ENCODE measurements around the gene SLC47A1. TPM values are rescaled to one million over a fixed set of nuclear protein-coding genes. Genes with fewer than 3 reads are reported as not detected.

SLC47A1 gene
- total and polyA plus RNA-seq, 2 of the 4 experiments (the other 2 are of a cell fraction), result not detected

DNA sequence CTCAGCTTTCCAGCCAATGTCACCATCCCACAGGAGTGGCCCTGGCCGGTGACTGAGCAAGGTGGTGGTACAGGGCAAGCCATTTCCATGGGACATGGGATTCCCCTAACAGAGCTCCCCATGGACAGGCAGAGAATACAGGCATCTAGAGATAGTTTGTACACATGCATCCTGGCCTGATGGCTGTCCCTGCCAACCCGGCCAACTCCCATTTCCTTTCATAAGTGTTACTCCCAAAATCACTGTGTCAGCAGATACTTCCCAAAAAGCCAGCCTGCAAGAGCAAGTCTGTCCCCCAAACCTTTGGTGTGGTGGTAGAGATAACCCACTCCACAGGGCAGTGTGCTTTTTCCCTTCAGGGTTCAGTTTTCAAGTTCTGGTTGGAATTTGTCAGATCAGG is 32.4 kb upstream of the SLC47A1 start:
- Histone ChIP-seq H3K4ac (ENCODE audit: low read depth, low read length) (no peak overlapping the region), H3K4me3 (ENCODE audit: insufficient read depth, low read depth, low read length) (no peak overlapping the region), H2BK120ac (ENCODE audit: low read depth, low read length) (no peak overlapping the region), H3K4me1 (ENCODE audit: control insufficient read depth, insufficient read depth, low read length) (no peaks in the 10 kb centered on the region), H2BK15ac (ENCODE audit: low read depth, low read length) (no peak overlapping the region), H2AFZ (replicated peaks; ENCODE audit: low read length, poor library complexity) (no peak overlapping the region), H3K9me1 (ENCODE audit: insufficient read depth, low read length) (no peaks in the 10 kb centered on the region), H3K23ac (ENCODE audit: low read depth, low read length) (no peak overlapping the region), H3K18ac (ENCODE audit: low read depth, low read length) (no peak overlapping the region), H4K91ac (ENCODE audit: insufficient read depth, low read depth, low read length) (no peak overlapping the region), H3K9ac (ENCODE audit: low read depth, low read length) (no peak overlapping the region), H3K9me3 (ENCODE audit: control insufficient read depth, insufficient read depth, low read length) (no peaks in the 10 kb centered on the region), H4K5ac (ENCODE audit: low read depth, low read length) (no peak overlapping the region), H2BK5ac (ENCODE audit: low read depth, low read length, poor library complexity, severe bottlenecking) (no peak overlapping the region), H3K79me1 (ENCODE audit: low read depth in 1 of 2, low read length in 2 of 2) (no peaks in the 10 kb centered on the region), H3K36me3 (ENCODE audit: control insufficient read depth, insufficient read depth, low read length) (no peaks in the 10 kb centered on the region), H3K27ac (ENCODE audit: insufficient read depth, low read length) (no peak overlapping the region), H4K8ac (ENCODE audit: low read depth in 2 of 2, low read length in 2 of 2) (no peak overlapping the region), H3K14ac (replicated peaks; ENCODE audit: low read depth, low read length) (no peak overlapping the region), H3K4me2 (ENCODE audit: low read depth, low read length) (no peak overlapping the region), H2BK20ac (ENCODE audit: low read depth, low read length) (no peak overlapping the region), H3K27me3 (ENCODE audit: control insufficient read depth, insufficient read depth, low read length) (peaks cover 19% of the 10 kb centered on the region), H4K20me1 (ENCODE audit: insufficient read depth, low read length) (no peaks in the 10 kb centered on the region), H3K56ac (ENCODE audit: extremely low read depth, insufficient read depth, low read length) (no peak overlapping the region), H2AK5ac (ENCODE audit: low read depth, low read length) (no peak overlapping the region), H2AK9ac (replicated peaks; ENCODE audit: low read depth, low read length, poor library complexity) (no peak overlapping the region)
- in situ Hi-C loops (cut with MboI; ENCODE audit: low sequenced_read_pairs), result loop anchor here (5.0 kb wide), 2 partner anchors 49 to 134 kb away; no protein-coding TSS in a partner anchor
- WGBS, 2 experiments (ENCODE audit: extremely low coverage in 2 of 2, insufficient read length in 1 of 2), result no CpG with 5 or more reads among the region's 2 CpGs
- DNase-seq (no peak), ATAC-seq (ENCODE audit: low read depth) (no peak)
- intact Hi-C loops (cut with micrococcal nuclease), result no loop called here
- no TSS peak for BruUV-seq (replicated peaks)
- TF ChIP-seq CEBPB (IDR thresholded peaks at IDR 0.05; ENCODE audit: low read depth, low read length) (no peak), NFE2L2 (IDR thresholded peaks at IDR 0.05; ENCODE audit: low read depth, low read length) (no peak), FOS (IDR thresholded peaks at IDR 0.05; ENCODE audit: low read depth, low read length) (no peak), MAFK (IDR thresholded peaks at IDR 0.05; ENCODE audit: low read depth, low read length) (peak; percentile 82), RAD21 (IDR thresholded peaks at IDR 0.05; ENCODE audit: low read length) (no peak)
- dilution Hi-C loops (cut with HindIII; ENCODE audit: low sequenced_read_pairs, unreplicated experiment), result no loop called here
- CTCF ChIA-PET, result no interaction called here
- POLR2A ChIA-PET (ENCODE audit: unreplicated experiment), result no interaction called here

Data from IMR-90 (cell line).